Middle frontal gyrus (tissue), 1 donor: Measurements from ENCODE around the gene PRAMEF5.
"Not testable (repeated sequence)": the region's sequence is repeated elsewhere in the genome, so short reads cannot be mapped to it uniquely, and the experiment has no call there.

ENCODE experiments used
- DNase-seq: peaks from one replicate; pipeline ENCODE4 v3.0.0-alpha.2; 2015; ENCODE audit warnings: low spot score; ENCODE audit errors: extremely low spot score

Gene PRAMEF5

DNA sequence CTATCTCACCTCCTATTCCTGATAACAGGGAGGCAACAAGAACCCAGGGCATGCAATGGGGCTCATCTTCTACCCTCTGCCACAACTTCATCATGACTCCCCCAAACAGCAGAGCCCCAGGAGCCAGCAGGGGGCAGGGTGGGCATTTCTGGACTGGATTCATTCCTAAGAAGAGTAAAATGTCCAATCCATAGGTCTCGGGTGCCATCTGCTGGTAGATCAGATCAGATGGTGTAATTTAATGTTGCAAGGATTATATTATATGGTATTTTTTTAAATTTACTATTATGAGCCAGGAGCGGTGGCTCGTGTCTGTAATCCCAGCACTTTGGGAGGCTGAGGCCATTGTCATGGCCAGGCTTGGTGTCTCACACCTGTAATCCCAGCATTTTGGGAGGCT, 11.1 kb downstream of the PRAMEF5 start:
- not testable (repeated sequence) for DNase-seq

GRCh38 chr1:13277016-13277415, 23.0 kb downstream of the PRAMEF5 start:
- DNase-seq, result not testable (repeated sequence)

DNA sequence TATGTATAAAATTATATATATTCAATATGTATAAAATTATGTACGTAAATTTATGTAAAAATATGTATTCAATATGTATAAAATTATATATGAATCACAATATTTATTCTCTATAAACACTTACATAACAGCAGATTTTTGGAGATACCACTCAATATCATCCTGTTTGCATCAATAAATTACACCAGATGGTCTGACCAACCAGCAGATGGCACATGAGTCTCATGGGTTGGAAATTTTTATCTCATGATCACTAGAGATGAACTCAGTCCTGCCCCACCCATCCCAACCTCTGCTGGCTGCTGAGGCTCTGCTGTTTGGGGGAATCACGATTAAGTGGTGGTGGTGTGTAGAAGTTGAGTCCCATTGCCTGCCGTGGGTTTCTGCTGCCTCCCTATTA, 25.6 kb downstream of the PRAMEF5 start:
- DNase-seq, result not testable (repeated sequence)

GRCh38 chr1:13285037-13285436, 31.0 kb downstream of the PRAMEF5 start, which contains the start of gene PRAMEF8:
PRAMEF8 (minus strand) TSS chr1:13285137; CDS start chr1:13284091, 1,046 bp downstream.
- DNase-seq, result not testable (repeated sequence)

DNA sequence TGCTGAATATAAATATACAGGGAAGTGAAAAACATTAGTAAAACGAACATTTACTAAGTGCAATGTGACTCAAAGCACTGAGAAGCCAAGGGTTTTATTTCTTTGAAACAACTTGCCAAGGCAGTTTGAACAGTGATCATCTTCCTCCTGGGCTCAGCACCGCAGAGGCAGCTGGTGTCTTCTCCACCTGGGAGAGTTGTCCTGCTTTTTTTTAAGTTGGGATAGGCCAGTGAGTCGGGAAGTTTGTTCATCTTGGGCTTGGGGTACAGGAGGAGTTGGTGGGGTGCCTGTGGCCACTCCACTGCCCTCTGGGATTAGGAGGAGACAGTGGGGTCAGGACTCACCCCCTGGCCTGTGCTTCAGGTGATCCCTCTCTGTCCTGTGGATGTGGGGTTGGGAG, 35.0 kb downstream of the PRAMEF5 start:
- DNase-seq, result not testable (repeated sequence)

DNA sequence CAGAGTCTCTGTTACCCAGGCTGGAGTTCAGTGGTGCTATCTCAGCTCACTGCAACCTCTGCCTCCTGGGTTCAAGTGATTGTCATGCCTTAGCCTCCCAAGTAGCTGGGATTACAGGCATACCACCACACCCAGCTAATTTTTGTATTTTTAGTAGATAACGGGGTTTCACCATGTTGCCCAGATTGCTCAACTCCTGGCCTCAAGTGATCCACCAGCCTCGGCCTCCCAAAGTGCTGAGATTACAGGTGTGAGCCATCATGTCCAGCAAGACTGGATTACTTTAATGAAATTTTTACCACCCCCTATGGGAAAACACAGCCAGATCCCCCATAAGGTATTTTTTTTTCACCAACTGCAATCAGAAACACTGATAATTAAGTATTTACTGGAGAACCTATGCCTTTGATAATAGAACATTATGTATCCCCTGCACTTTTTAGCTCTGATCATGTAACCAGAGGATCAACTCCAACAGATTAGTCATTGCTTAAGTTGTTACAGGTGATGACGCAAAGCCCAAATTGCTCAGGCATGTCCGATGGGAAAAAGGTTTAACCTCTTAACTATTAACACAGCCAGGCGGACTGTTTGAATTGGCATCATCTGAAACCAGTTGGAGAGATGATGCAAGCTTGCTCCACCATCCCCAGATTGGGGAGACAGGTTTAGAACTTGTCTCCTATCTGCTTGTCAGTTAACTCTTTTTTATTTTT, 43.4 kb downstream of the PRAMEF5 start:
- not testable (repeated sequence) for DNase-seq

DNA sequence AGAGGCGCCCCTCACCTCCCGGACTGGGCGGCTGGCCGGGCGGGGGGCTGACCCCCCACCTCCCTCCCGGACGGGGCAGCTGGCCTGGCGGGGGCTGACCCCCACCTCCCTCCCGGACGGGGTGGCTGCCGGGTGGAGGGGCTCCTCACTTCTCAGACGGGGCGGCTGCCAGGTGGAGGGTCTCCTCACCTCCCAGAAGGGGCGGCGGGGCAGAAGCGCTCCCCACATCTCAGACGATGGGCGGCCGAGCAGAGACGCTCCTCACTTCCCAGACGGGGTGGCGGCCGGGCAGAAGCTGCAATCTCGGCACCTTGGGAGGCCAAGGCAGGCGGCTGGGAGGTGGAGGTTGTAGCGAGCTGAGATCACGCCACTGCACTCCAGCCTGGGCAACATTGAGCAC, 44.7 kb downstream of the PRAMEF5 start:
- DNase-seq, result not testable (repeated sequence)

- not testable (repeated sequence) for DNase-seq
These were observed 48.2 kb downstream of the PRAMEF5 start for GRCh38 chr1:13302197-13302596.

DNA sequence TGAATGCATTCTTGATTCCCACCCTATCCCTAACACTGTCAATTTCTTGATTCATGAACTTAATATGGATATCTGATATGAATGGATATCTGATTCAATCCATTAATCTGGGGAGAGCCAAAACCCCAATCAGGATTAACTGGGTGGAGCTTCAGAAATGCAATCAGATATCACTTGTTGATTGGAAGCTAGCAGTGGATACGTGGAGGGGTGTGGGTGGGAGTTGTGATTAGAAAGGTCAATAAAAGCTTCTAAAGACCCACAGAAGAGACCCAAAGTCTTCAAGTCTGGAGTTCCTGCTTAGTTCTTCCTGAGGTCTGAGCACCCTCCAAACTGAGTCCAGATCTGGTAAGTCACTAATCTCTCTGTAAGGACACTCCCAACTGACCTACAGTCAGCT, 49.2 kb downstream of the PRAMEF5 start, which contains the start of gene PRAMEF33:
Gene PRAMEF33, plus strand, starts transcription at position 301 of the 400 bp plus-strand sequence. CDS start 2,416 bp downstream, outside the sequence.
- not testable (repeated sequence) for DNase-seq
